ENCODE measurements around the gene MRTFA. TPM values are rescaled to one million over a fixed set of nuclear protein-coding genes. Genes with fewer than 3 reads are reported as not detected.

MRTFA gene
- total and polyA plus RNA-seq, 9 of the 15 experiments (the other 6 are each of a cell fraction or from before 2014, with no cell fraction given), result 0.84 to 21.1 (median 3.7) TPM

DNA sequence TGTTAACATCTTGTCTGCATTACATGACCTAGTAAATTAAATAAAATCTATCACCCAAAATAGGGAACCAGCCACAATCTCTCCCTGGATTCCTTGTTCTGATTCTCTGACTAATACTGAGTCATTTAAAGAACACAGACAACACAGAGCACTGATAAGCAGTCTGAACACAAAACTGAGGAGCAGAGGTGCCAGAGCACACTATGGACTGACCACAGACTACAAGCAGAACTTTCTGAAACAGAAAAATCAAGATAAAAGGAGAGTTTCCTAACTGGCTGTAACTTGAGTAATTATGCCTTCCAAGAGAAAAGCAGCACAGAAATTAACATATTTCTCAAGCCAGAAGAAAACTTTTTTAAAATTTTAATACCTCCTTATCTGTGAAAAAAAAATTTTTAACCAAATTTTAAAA lies 137.3 kb downstream of the MRTFA start (continued):
- TF ChIP-seq, protein P1, sequence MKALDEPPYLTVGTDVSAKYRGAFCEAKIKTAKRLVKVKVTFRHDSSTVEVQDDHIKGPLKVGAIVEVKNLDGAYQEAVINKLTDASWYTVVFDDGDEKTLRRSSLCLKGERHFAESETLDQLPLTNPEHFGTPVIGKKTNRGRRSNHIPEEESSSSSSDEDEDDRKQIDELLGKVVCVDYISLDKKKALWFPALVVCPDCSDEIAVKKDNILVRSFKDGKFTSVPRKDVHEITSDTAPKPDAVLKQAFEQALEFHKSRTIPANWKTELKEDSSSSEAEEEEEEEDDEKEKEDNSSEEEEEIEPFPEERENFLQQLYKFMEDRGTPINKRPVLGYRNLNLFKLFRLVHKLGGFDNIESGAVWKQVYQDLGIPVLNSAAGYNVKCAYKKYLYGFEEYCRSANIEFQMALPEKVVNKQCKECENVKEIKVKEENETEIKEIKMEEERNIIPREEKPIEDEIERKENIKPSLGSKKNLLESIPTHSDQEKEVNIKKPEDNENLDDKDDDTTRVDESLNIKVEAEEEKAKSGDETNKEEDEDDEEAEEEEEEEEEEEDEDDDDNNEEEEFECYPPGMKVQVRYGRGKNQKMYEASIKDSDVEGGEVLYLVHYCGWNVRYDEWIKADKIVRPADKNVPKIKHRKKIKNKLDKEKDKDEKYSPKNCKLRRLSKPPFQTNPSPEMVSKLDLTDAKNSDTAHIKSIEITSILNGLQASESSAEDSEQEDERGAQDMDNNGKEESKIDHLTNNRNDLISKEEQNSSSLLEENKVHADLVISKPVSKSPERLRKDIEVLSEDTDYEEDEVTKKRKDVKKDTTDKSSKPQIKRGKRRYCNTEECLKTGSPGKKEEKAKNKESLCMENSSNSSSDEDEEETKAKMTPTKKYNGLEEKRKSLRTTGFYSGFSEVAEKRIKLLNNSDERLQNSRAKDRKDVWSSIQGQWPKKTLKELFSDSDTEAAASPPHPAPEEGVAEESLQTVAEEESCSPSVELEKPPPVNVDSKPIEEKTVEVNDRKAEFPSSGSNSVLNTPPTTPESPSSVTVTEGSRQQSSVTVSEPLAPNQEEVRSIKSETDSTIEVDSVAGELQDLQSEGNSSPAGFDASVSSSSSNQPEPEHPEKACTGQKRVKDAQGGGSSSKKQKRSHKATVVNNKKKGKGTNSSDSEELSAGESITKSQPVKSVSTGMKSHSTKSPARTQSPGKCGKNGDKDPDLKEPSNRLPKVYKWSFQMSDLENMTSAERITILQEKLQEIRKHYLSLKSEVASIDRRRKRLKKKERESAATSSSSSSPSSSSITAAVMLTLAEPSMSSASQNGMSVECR (CRISPR knock-in tag; IDR thresholded peaks at IDR 0.05), result no peak
- TF ChIP-seq, protein P2, sequence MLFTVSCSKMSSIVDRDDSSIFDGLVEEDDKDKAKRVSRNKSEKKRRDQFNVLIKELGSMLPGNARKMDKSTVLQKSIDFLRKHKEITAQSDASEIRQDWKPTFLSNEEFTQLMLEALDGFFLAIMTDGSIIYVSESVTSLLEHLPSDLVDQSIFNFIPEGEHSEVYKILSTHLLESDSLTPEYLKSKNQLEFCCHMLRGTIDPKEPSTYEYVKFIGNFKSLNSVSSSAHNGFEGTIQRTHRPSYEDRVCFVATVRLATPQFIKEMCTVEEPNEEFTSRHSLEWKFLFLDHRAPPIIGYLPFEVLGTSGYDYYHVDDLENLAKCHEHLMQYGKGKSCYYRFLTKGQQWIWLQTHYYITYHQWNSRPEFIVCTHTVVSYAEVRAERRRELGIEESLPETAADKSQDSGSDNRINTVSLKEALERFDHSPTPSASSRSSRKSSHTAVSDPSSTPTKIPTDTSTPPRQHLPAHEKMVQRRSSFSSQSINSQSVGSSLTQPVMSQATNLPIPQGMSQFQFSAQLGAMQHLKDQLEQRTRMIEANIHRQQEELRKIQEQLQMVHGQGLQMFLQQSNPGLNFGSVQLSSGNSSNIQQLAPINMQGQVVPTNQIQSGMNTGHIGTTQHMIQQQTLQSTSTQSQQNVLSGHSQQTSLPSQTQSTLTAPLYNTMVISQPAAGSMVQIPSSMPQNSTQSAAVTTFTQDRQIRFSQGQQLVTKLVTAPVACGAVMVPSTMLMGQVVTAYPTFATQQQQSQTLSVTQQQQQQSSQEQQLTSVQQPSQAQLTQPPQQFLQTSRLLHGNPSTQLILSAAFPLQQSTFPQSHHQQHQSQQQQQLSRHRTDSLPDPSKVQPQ (CRISPR knock-in tag; IDR thresholded peaks at IDR 0.05; ENCODE audit: borderline replicate concordance), result no peak
- TF ChIP-seq, protein P3, sequence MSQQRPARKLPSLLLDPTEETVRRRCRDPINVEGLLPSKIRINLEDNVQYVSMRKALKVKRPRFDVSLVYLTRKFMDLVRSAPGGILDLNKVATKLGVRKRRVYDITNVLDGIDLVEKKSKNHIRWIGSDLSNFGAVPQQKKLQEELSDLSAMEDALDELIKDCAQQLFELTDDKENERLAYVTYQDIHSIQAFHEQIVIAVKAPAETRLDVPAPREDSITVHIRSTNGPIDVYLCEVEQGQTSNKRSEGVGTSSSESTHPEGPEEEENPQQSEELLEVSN (IDR thresholded peaks at IDR 0.05; ENCODE audit: borderline replicate concordance in 1 of 2, extremely low read depth in 1 of 2, insufficient read depth in 1 of 2, insufficient read length in 1 of 2, low read depth in 1 of 2, low read length in 1 of 2, poor library complexity in 1 of 2, severe bottlenecking in 1 of 2), result no peak
- TF ChIP-seq, protein P4, sequence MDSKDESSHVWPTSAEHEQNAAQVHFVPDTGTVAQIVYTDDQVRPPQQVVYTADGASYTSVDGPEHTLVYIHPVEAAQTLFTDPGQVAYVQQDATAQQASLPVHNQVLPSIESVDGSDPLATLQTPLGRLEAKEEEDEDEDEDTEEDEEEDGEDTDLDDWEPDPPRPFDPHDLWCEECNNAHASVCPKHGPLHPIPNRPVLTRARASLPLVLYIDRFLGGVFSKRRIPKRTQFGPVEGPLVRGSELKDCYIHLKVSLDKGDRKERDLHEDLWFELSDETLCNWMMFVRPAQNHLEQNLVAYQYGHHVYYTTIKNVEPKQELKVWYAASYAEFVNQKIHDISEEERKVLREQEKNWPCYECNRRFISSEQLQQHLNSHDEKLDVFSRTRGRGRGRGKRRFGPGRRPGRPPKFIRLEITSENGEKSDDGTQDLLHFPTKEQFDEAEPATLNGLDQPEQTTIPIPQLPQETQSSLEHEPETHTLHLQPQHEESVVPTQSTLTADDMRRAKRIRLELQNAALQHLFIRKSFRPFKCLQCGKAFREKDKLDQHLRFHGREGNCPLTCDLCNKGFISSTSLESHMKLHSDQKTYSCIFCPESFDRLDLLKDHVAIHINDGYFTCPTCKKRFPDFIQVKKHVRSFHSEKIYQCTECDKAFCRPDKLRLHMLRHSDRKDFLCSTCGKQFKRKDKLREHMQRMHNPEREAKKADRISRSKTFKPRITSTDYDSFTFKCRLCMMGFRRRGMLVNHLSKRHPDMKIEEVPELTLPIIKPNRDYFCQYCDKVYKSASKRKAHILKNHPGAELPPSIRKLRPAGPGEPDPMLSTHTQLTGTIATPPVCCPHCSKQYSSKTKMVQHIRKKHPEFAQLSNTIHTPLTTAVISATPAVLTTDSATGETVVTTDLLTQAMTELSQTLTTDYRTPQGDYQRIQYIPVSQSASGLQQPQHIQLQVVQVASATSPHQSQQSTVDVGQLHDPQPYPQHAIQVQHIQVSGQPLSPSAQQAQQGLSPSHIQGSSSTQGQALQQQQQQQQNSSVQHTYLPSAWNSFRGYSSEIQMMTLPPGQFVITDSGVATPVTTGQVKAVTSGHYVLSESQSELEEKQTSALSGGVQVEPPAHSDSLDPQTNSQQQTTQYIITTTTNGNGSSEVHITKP (IDR thresholded peaks at IDR 0.05; ENCODE audit: partially characterized antibody), result no peak
- TF ChIP-seq, protein P5, sequence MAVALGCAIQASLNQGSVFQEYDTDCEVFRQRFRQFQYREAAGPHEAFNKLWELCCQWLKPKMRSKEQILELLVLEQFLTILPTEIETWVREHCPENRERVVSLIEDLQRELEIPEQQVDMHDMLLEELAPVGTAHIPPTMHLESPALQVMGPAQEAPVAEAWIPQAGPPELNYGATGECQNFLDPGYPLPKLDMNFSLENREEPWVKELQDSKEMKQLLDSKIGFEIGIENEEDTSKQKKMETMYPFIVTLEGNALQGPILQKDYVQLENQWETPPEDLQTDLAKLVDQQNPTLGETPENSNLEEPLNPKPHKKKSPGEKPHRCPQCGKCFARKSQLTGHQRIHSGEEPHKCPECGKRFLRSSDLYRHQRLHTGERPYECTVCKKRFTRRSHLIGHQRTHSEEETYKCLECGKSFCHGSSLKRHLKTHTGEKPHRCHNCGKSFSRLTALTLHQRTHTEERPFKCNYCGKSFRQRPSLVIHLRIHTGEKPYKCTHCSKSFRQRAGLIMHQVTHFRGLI (CRISPR knock-in tag; IDR thresholded peaks at IDR 0.05), result no peak
- TF ChIP-seq XRCC5 (IDR thresholded peaks at IDR 0.05; ENCODE audit: low read depth, low read length), result no peak
- TF ChIP-seq SETDB1 (IDR thresholded peaks at IDR 0.05; ENCODE audit: low read length), result no peak
- TF ChIP-seq, protein P6, sequence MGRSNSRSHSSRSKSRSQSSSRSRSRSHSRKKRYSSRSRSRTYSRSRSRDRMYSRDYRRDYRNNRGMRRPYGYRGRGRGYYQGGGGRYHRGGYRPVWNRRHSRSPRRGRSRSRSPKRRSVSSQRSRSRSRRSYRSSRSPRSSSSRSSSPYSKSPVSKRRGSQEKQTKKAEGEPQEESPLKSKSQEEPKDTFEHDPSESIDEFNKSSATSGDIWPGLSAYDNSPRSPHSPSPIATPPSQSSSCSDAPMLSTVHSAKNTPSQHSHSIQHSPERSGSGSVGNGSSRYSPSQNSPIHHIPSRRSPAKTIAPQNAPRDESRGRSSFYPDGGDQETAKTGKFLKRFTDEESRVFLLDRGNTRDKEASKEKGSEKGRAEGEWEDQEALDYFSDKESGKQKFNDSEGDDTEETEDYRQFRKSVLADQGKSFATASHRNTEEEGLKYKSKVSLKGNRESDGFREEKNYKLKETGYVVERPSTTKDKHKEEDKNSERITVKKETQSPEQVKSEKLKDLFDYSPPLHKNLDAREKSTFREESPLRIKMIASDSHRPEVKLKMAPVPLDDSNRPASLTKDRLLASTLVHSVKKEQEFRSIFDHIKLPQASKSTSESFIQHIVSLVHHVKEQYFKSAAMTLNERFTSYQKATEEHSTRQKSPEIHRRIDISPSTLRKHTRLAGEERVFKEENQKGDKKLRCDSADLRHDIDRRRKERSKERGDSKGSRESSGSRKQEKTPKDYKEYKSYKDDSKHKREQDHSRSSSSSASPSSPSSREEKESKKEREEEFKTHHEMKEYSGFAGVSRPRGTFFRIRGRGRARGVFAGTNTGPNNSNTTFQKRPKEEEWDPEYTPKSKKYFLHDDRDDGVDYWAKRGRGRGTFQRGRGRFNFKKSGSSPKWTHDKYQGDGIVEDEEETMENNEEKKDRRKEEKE (IDR thresholded peaks at IDR 0.05; ENCODE audit: borderline replicate concordance in 1 of 2, control insufficient read depth in 1 of 2, low read depth in 2 of 2, low read length in 1 of 2), result no peak
- no peak for TF ChIP-seq BRD4 (IDR thresholded peaks at IDR 0.05)
